GM19099 (cell line): ENCODE measurements around the gene FUT3.

Experiments used
- POLR2A ChIP-seq: IDR thresholded peaks from 3 replicates; pipeline ENCODE4 v1.6.1; 2011; ENCODE audit warnings: low read depth; ENCODE audit not compliant: insufficient read length; ENCODE audit errors: extremely low read depth

FUT3 gene

DNA sequence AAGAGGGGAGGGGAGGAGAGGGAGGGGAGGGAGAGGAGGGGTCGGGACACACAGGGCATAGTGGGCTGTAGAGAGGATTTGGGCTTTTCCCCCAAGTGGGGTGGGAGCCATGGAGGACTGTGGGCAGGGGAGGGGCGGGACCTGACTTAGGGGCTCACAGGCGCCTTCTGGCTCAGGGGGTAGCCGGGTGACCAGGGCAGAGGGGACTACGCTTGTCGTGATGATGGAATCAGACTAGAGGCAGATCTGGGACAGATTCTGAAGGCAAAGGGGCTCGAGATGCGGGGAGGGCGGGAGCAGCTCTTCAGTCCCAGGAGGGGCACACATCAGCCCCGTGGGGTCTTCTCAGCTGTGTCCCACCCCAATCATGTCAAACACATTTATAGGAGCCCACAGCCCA, 38.9 kb upstream of the FUT3 start:
- no peak for TF ChIP-seq POLR2A

DNA sequence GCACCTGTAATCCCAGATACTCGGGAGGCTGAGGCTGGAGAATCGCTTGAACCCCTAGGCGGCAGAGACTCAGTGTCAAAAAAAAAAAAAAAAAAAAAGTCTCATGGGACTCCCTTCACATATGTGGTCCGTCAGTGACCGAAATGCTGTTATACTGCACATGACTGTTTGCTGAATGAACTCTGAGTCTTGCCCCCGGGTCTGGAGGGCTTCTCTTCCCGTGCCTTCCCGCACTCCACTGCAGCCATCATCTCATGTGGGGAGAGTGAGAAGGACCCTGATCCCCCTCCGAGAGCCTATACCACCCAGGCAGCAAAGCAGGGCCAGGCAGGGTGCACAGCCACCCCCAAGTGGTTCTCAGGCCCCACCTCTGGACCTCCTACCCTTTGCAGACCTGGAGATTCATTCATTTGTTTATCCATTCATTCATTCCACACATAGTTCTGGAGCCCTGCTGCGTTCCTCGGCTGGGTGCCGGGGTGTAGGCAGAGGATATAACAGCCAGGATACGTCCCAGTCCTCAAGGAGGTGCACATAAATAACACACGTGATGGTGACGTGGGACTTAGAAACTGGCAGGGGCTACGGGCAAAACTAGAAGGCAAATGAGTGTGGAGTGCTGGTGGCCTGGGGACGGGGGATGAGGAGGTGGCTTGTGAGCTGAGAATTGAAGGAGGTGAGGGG, 38.2 kb upstream of the FUT3 start:
- TF ChIP-seq POLR2A: no peak

DNA sequence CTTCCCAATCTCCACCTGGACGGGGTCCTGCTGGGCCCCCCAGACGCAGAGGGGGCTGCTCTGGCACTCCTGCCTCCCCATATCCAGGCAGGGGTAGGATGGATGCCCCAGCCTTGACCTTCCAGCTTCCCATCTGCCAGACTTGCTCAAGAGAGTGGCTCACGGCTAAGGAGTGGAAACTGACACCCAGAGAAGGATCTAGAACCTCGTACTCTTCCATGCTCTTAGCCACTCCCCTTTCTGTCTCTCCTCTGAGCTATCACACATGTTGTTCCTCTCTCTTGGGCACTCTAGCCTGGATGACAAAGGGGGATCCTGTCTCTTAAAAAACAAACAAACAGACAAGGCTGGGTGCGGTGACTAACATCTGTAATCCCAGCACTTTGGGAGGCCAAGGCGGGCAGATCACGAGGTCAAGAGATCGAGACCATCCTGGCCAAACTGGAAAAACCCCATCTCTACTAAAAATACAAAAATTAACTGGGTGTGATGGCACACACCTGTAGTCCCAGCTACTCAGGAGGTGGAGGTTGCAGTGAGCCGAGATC, 31.2 kb upstream of the FUT3 start:
- no peak for TF ChIP-seq POLR2A

DNA sequence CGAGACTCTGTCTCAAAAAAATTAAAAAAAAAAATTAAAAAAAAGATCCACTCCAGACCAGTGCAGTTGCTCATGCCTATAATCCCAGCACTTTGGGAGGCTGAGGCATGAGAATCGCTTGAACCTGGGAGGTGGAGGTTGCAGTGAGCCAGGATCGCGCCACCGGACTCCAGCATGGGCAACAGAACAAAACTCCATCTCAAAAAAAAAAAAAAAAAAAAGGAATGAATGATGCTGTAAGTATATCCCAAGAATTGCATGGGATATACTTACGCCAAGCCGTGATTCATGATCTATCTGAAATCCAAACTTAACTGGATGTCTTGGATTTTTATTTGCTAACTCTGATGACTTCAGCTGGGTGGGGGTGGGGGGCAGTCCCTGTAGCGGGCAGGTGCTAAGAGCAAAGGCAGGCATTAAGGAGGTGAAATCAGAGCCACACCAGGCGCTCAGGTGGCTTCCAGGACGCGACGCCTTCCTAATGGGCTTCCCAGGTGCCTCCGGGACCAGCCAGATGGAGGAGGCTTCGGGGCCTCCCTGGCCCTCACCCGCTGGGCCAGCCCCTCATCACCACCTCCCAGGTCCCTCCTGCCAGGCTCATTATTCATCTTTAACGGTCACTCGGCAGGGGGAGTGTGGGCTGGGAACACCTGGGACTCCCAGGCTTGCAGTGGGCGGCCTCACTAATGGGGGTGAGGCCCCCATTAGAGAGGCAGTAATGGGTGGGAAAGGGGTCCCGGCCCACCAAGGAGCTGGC, 30.5 kb upstream of the FUT3 start:
- TF ChIP-seq POLR2A: no peak

DNA sequence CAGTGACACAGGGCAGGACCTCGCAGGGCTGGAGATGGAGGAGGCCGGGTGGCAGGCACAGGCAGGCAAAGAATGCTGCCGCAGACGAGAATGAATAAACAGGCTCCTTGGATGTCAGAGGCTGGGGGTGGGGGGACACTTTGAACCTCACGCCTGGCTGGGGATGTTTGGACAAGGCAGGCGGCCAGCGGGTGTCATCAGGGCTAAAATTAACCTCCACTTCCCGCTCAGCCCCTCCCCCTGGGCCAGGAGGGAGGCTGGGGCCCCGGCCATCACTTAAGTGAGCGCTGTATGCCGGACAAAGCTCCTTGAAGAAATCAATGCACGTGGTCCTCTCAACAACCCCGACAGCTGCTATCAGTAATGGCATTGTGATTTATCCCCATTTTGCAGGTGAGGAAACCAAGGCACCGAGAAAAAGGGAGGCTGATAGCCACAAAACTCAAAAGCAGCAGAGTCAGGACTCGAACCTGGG, 29.4 kb upstream of the FUT3 start:
- TF ChIP-seq POLR2A: no peak

DNA sequence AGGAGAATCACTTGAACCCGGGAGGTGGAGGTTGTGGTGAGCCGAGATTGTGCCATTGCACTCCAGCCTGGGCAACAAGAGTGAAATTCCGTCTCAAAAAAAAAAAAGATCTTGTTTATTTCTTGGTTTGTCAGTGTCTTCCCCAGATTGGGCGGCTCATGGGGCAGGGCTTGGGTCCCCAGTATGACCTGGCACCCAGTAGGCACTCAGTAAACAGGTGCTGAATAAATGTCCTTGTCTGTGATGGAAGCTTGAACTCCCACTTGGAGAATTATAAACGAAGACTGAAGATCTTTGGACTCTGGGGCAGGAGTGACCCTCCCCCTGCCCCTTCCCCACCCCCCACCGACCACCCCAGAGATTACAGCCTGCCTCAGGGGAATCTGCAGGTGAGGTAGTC, 28.9 kb upstream of the FUT3 start:
- no peak for TF ChIP-seq POLR2A

DNA sequence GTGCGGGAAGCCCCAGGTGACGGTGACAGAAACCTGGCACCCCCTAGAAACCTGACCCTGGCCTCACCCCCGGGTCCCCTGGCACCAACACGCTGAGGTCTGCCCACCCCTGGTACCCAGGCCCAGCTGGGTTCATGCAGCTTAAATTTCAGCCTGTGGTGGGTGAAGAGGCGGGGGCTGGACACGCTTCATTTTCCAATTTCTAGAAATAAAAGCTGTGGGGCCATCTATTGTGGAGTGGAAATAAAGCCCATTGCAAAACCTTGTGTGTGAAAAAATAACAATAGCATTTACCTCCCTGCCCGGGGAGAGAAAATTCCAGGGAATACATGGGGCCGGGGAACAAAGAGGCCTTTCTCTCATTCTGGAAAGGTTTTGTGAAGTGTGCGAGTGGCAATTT, 26.6 kb upstream of the FUT3 start:
- TF ChIP-seq POLR2A: no peak

DNA sequence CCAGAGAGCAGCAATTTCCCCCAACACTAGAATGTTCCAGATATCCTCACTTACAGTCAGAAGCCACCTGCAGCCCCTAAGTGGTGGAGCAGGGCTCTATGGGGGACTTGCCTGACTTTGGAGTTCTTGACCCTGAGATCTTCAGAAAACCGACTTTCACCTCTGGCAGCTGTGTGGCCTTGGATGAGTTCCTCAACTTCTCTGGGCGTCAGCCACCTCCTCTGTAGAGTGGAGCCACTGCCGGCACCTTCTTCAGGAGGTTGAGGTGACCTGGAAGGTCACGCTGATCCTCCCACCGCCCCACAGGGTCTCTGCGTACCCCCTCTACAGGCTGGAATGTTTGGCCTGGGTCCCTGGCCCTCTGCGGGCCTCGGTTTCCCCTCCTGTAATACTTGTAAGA, 26.2 kb upstream of the FUT3 start:
- no peak for TF ChIP-seq POLR2A

DNA sequence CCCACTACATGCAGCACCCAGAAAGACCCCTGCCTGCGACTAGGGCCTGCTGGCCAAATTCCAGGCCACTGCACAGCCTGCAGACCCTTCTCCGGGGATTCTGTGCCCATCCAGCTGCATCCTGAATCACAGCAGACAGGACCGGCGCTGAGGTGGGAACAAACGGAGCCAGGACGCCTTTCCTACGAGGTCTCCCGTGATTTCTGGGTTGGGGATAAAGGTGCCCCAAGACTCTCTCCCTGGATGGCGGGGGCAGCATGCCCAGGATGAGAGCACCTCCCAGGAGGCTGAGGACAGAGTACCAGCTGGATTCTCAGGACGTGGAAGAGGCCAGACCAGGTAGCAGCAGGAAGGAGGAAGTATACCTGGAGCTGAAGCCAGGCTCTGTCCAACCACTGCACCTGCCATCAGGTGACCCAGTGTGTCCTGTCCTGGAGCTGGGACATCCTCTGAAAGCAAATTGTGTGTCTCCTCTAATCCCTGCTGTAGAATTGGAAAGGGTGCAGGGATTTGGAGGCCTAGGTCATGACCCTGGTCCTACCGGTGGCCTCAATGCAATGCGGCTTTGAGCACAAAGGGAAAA, 22.5 kb upstream of the FUT3 start:
- TF ChIP-seq POLR2A: no peak

DNA sequence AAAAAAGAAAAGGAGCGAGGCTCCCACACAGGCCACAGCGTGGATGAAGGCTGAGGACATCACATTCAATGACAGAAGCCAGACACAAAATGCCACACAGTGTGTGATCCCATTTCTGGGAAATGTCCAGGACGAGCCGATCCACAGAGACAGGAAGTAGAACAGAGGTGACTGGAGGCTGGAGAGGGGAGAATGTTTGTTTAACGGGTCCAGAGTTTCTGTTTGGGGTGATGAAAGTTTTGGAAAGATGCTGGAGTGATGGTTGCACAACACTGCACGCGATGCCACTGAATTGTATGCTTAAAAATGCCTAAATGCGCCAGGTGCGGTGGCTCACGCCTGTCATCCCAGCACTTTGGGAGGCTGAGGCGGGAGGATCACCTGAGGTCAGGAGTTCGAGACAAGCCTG, 19.7 kb upstream of the FUT3 start:
- TF ChIP-seq POLR2A: no peak

DNA sequence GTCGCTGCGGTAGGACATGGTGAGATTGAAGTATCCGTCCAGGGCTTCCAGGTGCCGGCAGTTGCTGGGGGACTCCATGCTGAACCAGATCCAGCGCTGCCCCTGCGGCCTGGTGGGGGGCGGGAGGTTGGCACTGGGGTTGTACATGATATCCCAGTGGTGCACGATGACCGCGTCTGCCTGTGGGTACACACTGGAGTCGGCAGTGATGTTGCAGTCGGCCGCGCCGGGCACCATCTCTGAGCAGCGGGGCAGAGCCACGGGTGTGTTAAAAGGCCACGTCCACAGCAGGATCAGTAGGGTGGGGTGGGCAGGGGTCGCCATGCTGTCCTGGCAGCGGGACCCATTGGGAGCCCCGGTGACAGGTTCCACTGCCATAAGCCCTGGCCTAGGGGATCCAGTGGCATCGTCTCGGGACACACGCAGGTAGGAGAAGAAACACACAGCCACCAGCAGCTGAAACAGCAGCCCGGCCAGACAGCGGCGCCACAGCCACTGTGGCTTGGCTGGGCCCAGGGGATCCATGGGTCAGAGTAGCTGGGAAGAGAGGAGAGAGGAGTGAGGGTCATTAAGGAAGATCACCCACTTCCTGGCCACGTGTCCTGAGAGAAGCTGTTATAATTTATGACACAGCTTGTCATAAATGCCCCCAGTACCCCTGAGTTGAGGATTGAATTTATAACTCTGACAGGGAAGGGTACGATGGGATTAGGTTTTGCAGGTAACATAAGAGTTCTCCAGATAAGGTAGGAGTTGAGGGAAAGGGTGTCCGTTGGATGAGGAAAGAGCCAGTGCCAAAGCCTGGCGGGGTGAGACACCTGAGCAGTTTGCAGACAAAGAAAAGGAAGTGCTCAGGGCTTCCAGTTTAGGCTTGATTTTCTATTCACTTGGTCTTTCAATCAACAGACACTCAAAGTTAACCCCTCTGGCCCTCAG, 16.2 kb upstream of the FUT3 start:
- no peak for TF ChIP-seq POLR2A

DNA sequence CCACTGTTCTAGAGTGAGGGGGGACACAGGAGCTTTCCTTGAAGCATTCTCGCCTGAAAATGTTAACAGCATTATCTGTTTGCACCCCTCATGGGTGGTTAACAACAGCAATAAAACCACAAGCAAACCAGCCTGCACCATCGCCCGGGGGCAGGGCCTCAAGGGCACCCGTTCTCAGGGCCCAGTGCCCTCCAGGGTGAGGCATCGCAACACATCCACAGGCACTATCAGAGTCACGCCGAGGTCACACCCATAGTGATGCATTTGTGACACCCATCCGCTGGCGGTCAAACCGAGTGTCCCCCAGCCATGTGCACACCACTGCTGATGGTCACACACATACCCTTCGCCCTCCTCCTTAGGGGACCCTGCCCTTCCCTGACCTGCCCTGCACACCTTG, 14.5 kb upstream of the FUT3 start:
- TF ChIP-seq POLR2A: no peak

DNA sequence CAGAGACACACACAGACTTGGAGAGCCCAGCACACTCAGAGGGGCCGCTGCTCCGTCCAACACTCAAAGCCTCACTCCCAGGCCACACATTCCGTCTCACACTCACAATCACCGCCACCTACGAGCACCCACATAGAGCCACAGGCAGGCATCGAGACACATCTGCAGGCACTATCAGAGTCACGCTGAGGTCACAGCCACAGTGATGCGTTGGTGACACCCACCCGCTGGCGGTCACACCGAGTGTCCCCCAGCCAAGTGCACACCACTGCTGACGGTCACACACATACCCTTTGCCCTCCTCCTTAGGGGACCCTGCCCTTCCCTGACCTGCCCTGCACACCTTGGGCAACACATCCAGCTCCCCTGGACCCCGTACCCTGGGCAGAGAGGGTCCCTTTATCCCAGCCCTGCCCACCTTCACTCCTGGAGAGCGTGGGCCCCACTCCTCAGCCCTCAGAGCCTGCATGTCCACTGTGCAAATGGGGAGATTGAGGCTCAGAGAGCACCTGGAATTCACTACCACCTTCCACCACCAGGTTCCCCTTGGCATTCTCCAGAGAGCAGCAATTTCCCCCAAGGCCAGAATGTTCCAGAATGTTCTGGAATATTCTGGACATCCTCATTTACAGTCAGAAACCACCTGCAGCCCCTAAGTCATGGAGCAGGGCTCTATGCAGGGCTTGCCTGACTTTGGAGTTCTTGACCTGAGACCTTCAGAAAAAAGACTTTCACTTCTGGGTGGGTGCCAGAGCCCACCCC, 13.7 kb upstream of the FUT3 start:
- no peak for TF ChIP-seq POLR2A

DNA sequence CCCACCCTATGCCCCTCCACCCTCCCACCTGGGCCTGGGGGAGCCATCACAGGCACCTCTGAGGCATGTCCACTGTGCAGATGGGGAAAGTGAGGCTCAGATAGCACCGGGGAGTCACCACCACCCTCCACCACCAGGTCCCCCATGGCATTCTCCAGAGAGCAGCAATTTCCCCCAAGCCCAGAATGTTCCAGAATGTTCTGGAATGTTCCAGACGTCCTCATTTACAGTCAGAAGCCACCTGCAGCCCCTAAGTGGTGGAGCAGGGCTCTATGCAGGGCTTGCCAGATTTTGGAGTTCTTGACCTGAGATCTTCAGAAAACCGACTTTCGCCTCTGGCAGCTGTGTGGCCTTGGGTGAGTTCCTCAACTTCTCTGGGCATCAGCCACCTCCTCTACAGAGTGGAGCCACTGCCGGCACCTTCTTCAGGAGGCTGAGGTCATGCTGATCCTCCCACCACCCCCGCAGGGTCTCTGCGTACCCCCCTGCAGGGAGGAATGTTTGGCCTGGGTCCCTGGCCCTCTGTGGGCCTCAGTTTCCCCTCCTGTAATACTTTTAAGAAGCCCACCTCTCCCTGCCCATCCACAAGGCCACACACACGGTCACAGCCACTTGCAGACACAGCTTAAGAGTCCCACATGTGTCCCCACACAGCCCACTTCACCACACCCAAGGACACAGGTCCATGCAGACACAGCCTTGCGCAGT, 12.9 kb upstream of the FUT3 start:
- TF ChIP-seq POLR2A: no peak

DNA sequence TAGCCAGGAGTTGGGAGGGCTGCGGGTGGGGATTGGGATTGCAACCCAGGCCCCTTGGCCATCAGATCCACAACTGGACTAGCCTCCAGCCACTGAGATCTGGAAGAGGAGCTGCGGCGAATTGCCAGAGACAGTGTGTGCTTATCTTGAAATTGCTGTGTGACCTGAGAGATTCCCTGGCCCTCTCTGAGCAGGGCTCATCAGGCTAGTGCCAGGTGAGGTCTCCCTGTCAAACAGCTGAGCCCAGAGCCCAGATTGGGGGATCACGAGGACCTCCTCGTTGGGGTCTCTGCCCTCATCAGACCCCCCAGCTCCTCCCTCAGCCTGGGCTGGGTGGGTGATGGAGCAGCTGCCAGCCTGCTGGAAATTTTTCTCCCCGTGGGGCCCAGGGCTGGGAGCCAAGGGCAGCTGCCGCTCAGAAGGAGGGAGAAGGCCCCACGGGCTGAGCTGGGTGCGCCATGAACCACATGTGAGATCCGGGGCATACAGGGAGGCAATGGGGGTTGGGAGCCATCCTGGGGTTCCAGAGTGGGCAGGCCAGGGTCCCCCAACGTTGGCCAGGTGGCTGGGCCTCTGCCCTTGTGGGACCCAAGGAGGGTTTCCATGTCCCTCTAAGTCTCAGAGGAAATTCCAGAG, 11.9 kb upstream of the FUT3 start:
- TF ChIP-seq POLR2A: no peak
